Sigmoid colon (tissue), 7 donors: Measurements from ENCODE around the gene BCAS3. TPM values are rescaled to one million over a fixed set of nuclear protein-coding genes. Genes with fewer than 3 reads are reported as not detected.

ENCODE experiments used
- DNase-seq: peaks from one replicate; pipeline ENCODE4 v3.0.0-alpha.2; 2019
- H3K27ac ChIP-seq, 4 donors: fragments of 200-600 bp; sonication (generic); one replicate each; pipeline ENCODE4 v1.5.1; 2016 to 2019; ENCODE audit warnings: mild to moderate bottlenecking in 1 of 4
- H3K27me3 ChIP-seq, 3 donors: fragments of 200-600 bp; sonication (generic); one replicate each; pipeline ENCODE4 v1.5.1; 2019; ENCODE audit warnings: mild to moderate bottlenecking in 1 of 3
- H3K36me3 ChIP-seq, 4 donors: fragments of 200-600 bp; sonication (generic); one replicate each; pipeline ENCODE4 v1.5.1; 2016 to 2019
- H3K4me1 ChIP-seq, 4 donors: fragments of 200-600 bp; sonication (generic); one replicate each; pipeline ENCODE4 v1.5.1; 2017 to 2019
- H3K4me3 ChIP-seq, 4 donors: fragments of 200-600 bp; sonication (generic); one replicate each; pipeline ENCODE4 v1.5.1; 2017 to 2019; ENCODE audit warnings: mild to moderate bottlenecking in 2 of 4, moderate library complexity in 1 of 4
- H3K9me3 ChIP-seq, 4 donors: fragments of 200-600 bp in 3 of 4; sonication (generic) in 3 of 4; one replicate each; pipeline versions ENCODE4 v1.5.1 to v1.6.1; 2013 to 2019
- EP300 ChIP-seq, 4 donors: sonication (generic); formaldehyde crosslinking; IDR thresholded peaks; one replicate each; pipeline ENCODE4 v1.6.1; 2017; ENCODE audit warnings: antibody characterized with exemption in 4 of 4
- POLR2A ChIP-seq, 2 donors: fragments of 450-650 bp; IDR thresholded peaks; one replicate each; pipeline ENCODE4 v1.6.1; 2016; ENCODE audit warnings: antibody characterized with exemption in 2 of 2, mild to moderate bottlenecking in 2 of 2, moderate library complexity in 2 of 2
- POLR2AphosphoS5 ChIP-seq, 4 donors: sonication (generic); formaldehyde crosslinking; IDR thresholded peaks; one replicate each; pipeline ENCODE4 v1.6.1; 2017; ENCODE audit warnings: antibody characterized with exemption in 4 of 4
- WGBS, 2 donors: extraction: QIAGEN DNeasy Blood & Tissue Kit; methylation state at CpG; one replicate each; pipeline ENCODE4 v1.1.7; 2013; 5-methylcytosine and 5-hydroxymethylcytosine counted together
- intact Hi-C: fragments of 100-400 bp; cut with DNase I; formaldehyde crosslinking; loops from one replicate; pipeline ENCODE4 v1.15.1; 2023
- polyA plus RNA-seq, 3 donors: library from polyadenylated mRNA; stranded (reverse); fragments of 200-250 nt; gene quantifications; one replicate each; pipeline ENCODE4 v1.2.3, GENCODE V29; 2013
- total RNA-seq, 4 donors: library from RNA; depleted of rRNA; stranded (reverse); fragments of >200 nt; gene quantifications; one replicate each; pipeline ENCODE4 v1.1.0, GENCODE V29; 2016
- TF ChIP-seq, protein P1 (sequence below), 4 experiments: fragments of 450-650 bp in 3 of 4; fragments of 200-600 bp in 1 of 4; IDR thresholded peaks; one replicate each; pipeline ENCODE4 v1.5.1; 2016 to 2019; ENCODE audit warnings: antibody characterized with exemption in 4 of 4, mild to moderate bottlenecking in 3 of 4, moderate library complexity in 2 of 4
- donor health status: healthy with polysubstance abuse.
- donor health status: Bipolar disorder and iron deficiency.
- donor health status: healthy.

Gene BCAS3
- total and polyA plus RNA-seq, 7 donors: 6.3 to 38.5 (median 28.5) TPM

DNA sequence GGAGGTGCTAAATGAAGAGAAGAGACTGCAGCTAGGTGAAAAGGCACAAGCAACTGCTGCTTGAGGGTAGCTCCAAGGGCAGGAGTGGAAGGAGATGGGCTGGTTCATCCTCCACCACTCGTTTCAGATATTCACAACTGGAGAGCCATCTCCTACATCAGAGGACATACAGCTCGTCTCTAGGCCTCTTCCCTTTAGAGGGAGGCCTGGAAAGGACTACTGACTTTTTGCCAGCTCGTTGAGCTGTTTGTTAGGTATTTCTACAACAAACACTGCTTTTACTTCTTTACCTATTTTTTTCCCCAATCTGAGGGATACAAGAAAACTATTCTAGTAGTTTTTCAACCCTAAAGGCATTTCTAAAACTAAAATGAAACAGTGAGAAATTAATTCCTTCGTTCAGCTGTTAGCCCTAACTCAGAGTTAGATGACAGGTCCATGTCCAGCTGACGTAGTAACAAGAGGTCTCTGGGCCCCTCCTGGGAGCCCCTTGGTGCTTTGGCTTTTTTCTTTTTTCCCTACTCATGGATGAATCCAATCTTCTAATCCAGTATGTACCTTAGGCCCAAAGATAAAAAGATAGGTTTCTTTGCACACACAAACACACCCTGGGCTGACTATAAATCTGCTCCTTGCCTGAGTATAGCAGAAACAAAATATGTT lies 674.2 kb downstream of the BCAS3 start:
- Histone ChIP-seq H3K27me3 (no peaks in the 10 kb centered on the region), H3K9me3 (no peaks in the 10 kb centered on the region), H3K4me3 (no peak overlapping the region), H3K4me1 (no peaks in the 10 kb centered on the region), H3K27ac (no peak overlapping the region), H3K36me3 (no peaks in the 10 kb centered on the region)
- TF ChIP-seq POLR2A (IDR thresholded peaks at IDR 0.05) (no peak), POLR2AphosphoS5 (IDR thresholded peaks at IDR 0.05) (no peak), EP300 (IDR thresholded peaks at IDR 0.05) (no peak)
- TF ChIP-seq, protein P1, sequence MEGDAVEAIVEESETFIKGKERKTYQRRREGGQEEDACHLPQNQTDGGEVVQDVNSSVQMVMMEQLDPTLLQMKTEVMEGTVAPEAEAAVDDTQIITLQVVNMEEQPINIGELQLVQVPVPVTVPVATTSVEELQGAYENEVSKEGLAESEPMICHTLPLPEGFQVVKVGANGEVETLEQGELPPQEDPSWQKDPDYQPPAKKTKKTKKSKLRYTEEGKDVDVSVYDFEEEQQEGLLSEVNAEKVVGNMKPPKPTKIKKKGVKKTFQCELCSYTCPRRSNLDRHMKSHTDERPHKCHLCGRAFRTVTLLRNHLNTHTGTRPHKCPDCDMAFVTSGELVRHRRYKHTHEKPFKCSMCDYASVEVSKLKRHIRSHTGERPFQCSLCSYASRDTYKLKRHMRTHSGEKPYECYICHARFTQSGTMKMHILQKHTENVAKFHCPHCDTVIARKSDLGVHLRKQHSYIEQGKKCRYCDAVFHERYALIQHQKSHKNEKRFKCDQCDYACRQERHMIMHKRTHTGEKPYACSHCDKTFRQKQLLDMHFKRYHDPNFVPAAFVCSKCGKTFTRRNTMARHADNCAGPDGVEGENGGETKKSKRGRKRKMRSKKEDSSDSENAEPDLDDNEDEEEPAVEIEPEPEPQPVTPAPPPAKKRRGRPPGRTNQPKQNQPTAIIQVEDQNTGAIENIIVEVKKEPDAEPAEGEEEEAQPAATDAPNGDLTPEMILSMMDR (IDR thresholded peaks at IDR 0.05): no peak
- DNase-seq: no peak
- intact Hi-C loops: no loop called here
- 88 to 90% methylated on average over 5 of the region's 5 CpGs for WGBS, 2 donors

DNA sequence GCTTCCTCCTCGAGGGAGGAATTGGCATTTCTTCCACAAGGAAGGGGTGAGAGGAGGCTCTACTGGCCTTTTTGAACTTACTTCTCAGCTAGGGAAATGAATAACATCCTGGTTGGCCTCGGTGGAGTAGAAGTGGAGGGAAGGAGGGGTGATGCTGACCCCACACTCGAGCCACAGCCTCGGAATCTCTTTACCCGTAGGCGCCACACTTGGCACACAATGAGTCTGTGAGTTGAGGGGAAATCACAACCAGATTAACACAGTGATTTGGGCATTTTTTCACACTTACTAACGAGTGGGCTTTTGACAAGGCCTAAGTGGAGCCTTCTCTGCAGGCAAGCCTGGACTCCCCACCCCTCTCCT lies 674.7 kb downstream of the BCAS3 start:
- Histone ChIP-seq H3K36me3 (no peaks in the 10 kb centered on the region), H3K4me1 (no peaks in the 10 kb centered on the region), H3K9me3 (no peaks in the 10 kb centered on the region), H3K27me3 (no peaks in the 10 kb centered on the region), H3K27ac (no peak overlapping the region), H3K4me3 (no peak overlapping the region)
- no peak for DNase-seq
- WGBS, 2 donors: 77 to 80% methylated on average over 7 of the region's 7 CpGs
- intact Hi-C loops: no loop called here
- TF ChIP-seq EP300 (IDR thresholded peaks at IDR 0.05) (no peak), POLR2A (IDR thresholded peaks at IDR 0.05) (no peak), POLR2AphosphoS5 (IDR thresholded peaks at IDR 0.05) (no peak)
- TF ChIP-seq, protein P1 (IDR thresholded peaks at IDR 0.05): no peak

GRCh38 chr17:61352781-61353491 lies 675.3 kb downstream of the BCAS3 start:
- Histone ChIP-seq H3K4me1 (no peaks in the 10 kb centered on the region), H3K4me3 (no peak overlapping the region), H3K27ac (no peak overlapping the region), H3K36me3 (no peaks in the 10 kb centered on the region), H3K27me3 (no peaks in the 10 kb centered on the region), H3K9me3 (no peaks in the 10 kb centered on the region)
- no peak for TF ChIP-seq EP300 (IDR thresholded peaks at IDR 0.05)
- TF ChIP-seq POLR2A (IDR thresholded peaks at IDR 0.05): no peak
- TF ChIP-seq POLR2AphosphoS5 (IDR thresholded peaks at IDR 0.05): no peak
- TF ChIP-seq, protein P1 (IDR thresholded peaks at IDR 0.05): no peak
- 90 to 95% methylated on average over 12 of the region's 12 CpGs for WGBS, 2 donors
- intact Hi-C loops: no loop called here
- DNase-seq: no peak

- intact Hi-C loops: no loop called here
- no peak overlapping the region for H3K4me3 ChIP-seq
- 96 to 98% methylated on average over 12 of the region's 12 CpGs for WGBS, 2 donors
- no peaks in the 10 kb centered on the region for H3K4me1 ChIP-seq
- TF ChIP-seq, protein P1 (IDR thresholded peaks at IDR 0.05): no peak
- TF ChIP-seq EP300 (IDR thresholded peaks at IDR 0.05) (no peak), POLR2AphosphoS5 (IDR thresholded peaks at IDR 0.05) (no peak), POLR2A (IDR thresholded peaks at IDR 0.05) (no peak)
- no peaks in the 10 kb centered on the region for H3K36me3 ChIP-seq
- no peak for DNase-seq
- H3K9me3 ChIP-seq: no peaks in the 10 kb centered on the region
- no peak overlapping the region for H3K27ac ChIP-seq
- H3K27me3 ChIP-seq: no peaks in the 10 kb centered on the region
These were observed 676.0 kb downstream of the BCAS3 start for GRCh38 chr17:61353615-61354014.
